GM21528 (cell line): ENCODE results near the gene MIS18BP1.
"Not testable (repeated sequence)": the region's sequence is repeated elsewhere in the genome, so short reads cannot be mapped to it uniquely, and the experiment has no call there.

Experiments
- ATAC-seq: cut with Tn5 transposase; IDR thresholded peaks from one replicate; pipeline ENCODE4 v1.9.1; 2021; ENCODE audit warnings: mild to moderate bottlenecking, moderate library complexity; ENCODE audit not compliant: unreplicated experiment, low FRiP score

The MIS18BP1 gene

GRCh38 chr14:45253070-45253753 is at the start of gene MIS18BP1:
TSS of gene MIS18BP1 (minus strand) at chr14:45253202. CDS start at chr14:45247286, 5,916 bp downstream.
- ATAC-seq = peak; percentile 84

GRCh38 chr14:45298423-45299117 is 45.6 kb upstream of the MIS18BP1 start:
- no peak for ATAC-seq

GRCh38 chr14:45294796-45295195 is 41.8 kb upstream of the MIS18BP1 start:
- ATAC-seq = not testable (repeated sequence)

GRCh38 chr14:45290547-45290946 is 37.5 kb upstream of the MIS18BP1 start:
- no peak for ATAC-seq

- no peak for ATAC-seq
Measured at GRCh38 chr14:45287610-45288009, 34.6 kb upstream of the MIS18BP1 start.

GRCh38 chr14:45284802-45285201 is 31.8 kb upstream of the MIS18BP1 start:
- no peak for ATAC-seq

GRCh38 chr14:45281731-45282400 is 28.9 kb upstream of the MIS18BP1 start:
- not testable (repeated sequence) for ATAC-seq

GRCh38 chr14:45271858-45272537 is 19.0 kb upstream of the MIS18BP1 start:
- ATAC-seq = no peak

- ATAC-seq = no peak
Measured at GRCh38 chr14:45270031-45270430, 17.0 kb upstream of the MIS18BP1 start.

- no peak for ATAC-seq
Measured at GRCh38 chr14:45267071-45267470, 14.1 kb upstream of the MIS18BP1 start.

GRCh38 chr14:45262637-45263036 is 9.6 kb upstream of the MIS18BP1 start:
- ATAC-seq = no peak

GRCh38 chr14:45261209-45261608 is 8.2 kb upstream of the MIS18BP1 start:
- ATAC-seq = no peak

- no peak for ATAC-seq
Measured at GRCh38 chr14:45258805-45259204, 5.8 kb upstream of the MIS18BP1 start.

- ATAC-seq = no peak
Measured at GRCh38 chr14:45258073-45258472, 5.1 kb upstream of the MIS18BP1 start.

- no peak for ATAC-seq
Measured at GRCh38 chr14:45254771-45255170, 1.8 kb upstream of the MIS18BP1 start.

GRCh38 chr14:45253754-45254310 is 830 bp upstream of the MIS18BP1 start:
- no peak for ATAC-seq

GRCh38 chr14:45252366-45253069 is 484 bp downstream of the MIS18BP1 start:
- no peak for ATAC-seq

GRCh38 chr14:45251912-45252311 is 1.1 kb downstream of the MIS18BP1 start:
- ATAC-seq = peak; percentile 66

GRCh38 chr14:45249856-45250575 is 3.0 kb downstream of the MIS18BP1 start:
- ATAC-seq = peak; percentile 25
